ENCODE measurements around the gene SPO11. TPM values are rescaled to one million over a fixed set of nuclear protein-coding genes. Genes with fewer than 3 reads are reported as not detected.
A peak's percentile ranks its signal among the peaks of the same experiment; 100 is the strongest.
"Not testable (repeated sequence)": the region's sequence is repeated elsewhere in the genome, so short reads cannot be mapped to it uniquely, and the experiment has no call there.

SPO11 gene
- total RNA-seq, 6 donors from 2014 or later, result not detected

GRCh38 chr20:57335392-57335791, 5.8 kb downstream of the SPO11 start:
- no peak overlapping the region for H3K4me3 ChIP-seq
- WGBS, 2 donors, result 72 to 74% methylated on average over 2 of the region's 2 CpGs
- H3K9me3 ChIP-seq, result no peaks in the 10 kb centered on the region
- no peak for TF ChIP-seq POLR2A (IDR thresholded peaks at IDR 0.05)
- TF ChIP-seq EP300 (IDR thresholded peaks at IDR 0.05), result no peak
- TF ChIP-seq POLR2AphosphoS5 (IDR thresholded peaks at IDR 0.05), result no peak
- no peak for TF ChIP-seq CTCF (IDR thresholded peaks at IDR 0.05)
- H3K27ac ChIP-seq, result no peak overlapping the region
- H3K27me3 ChIP-seq, result no peaks in the 10 kb centered on the region
- H3K36me3 ChIP-seq, result no peaks in the 10 kb centered on the region
- ATAC-seq (ENCODE audit: low FRiP score in 2 of 2) (no peak), DNase-seq (no peak)
- H3K4me1 ChIP-seq, result no peaks in the 10 kb centered on the region

- 76 to 79% methylated on average over 2 of the region's 2 CpGs for WGBS, 2 donors
- DNase-seq, result no peak
These were observed 12.1 kb downstream of the SPO11 start for GRCh38 chr20:57341663-57342062.

GRCh38 chr20:57342829-57343228, 13.2 kb downstream of the SPO11 start:
- 36 to 38% methylated on average over 2 of the region's 2 CpGs for WGBS, 2 donors
- TF ChIP-seq POLR2AphosphoS5 (IDR thresholded peaks at IDR 0.05) (no peak), EP300 (IDR thresholded peaks at IDR 0.05) (no peak), POLR2A (IDR thresholded peaks at IDR 0.05) (no peak), CTCF (IDR thresholded peaks at IDR 0.05) (no peak)

More at GRCh38 chr20:57341663-57342062, 12.1 kb downstream of the SPO11 start:
- H3K27ac ChIP-seq, result no peak overlapping the region
- no peak overlapping the region for H3K4me3 ChIP-seq
- ATAC-seq (ENCODE audit: low FRiP score in 2 of 2), result no peak
- no peaks in the 10 kb centered on the region for H3K27me3 ChIP-seq
- TF ChIP-seq CTCF (IDR thresholded peaks at IDR 0.05), result no peak
- no peak for TF ChIP-seq EP300 (IDR thresholded peaks at IDR 0.05)
- TF ChIP-seq POLR2AphosphoS5 (IDR thresholded peaks at IDR 0.05), result no peak
- TF ChIP-seq POLR2A (IDR thresholded peaks at IDR 0.05), result no peak
- H3K36me3 ChIP-seq, result no peaks in the 10 kb centered on the region
- H3K9me3 ChIP-seq, result no peaks in the 10 kb centered on the region
- H3K4me1 ChIP-seq, result no peaks in the 10 kb centered on the region

GRCh38 chr20:57346477-57346876, 16.9 kb downstream of the SPO11 start:
- H3K36me3 ChIP-seq, result no peaks in the 10 kb centered on the region
- TF ChIP-seq POLR2A (IDR thresholded peaks at IDR 0.05) (no peak), CTCF (IDR thresholded peaks at IDR 0.05) (peak; percentile 24 to 75 (median 66))
- H3K4me3 ChIP-seq, result no peak overlapping the region
- H3K9me3 ChIP-seq, result no peaks in the 10 kb centered on the region
- no peak overlapping the region for H3K27ac ChIP-seq
- ATAC-seq (ENCODE audit: low FRiP score in 2 of 2) (peak; percentile 55 to 71), DNase-seq (peak in 1 of 2 donors; percentile 63)
- H3K27me3 ChIP-seq, result no peaks in the 10 kb centered on the region
- WGBS, 2 donors, result 1 to 3% methylated on average over 4 of the region's 4 CpGs
- peaks cover 0 to 3% (median 0%) of the 10 kb centered on the region in 4 donors for H3K4me1 ChIP-seq

More at GRCh38 chr20:57342829-57343228, 13.2 kb downstream of the SPO11 start:
- Histone ChIP-seq H3K27me3 (no peaks in the 10 kb centered on the region), H3K9me3 (no peaks in the 10 kb centered on the region), H3K27ac (no peak overlapping the region), H3K36me3 (no peaks in the 10 kb centered on the region), H3K4me1 (no peaks in the 10 kb centered on the region), H3K4me3 (no peak overlapping the region)
- DNase-seq, result no peak
- no peak for ATAC-seq (ENCODE audit: low FRiP score in 2 of 2)

- Histone ChIP-seq H3K36me3 (no peaks in the 10 kb centered on the region), H3K9me3 (no peaks in the 10 kb centered on the region), H3K27ac (no peak overlapping the region), H3K27me3 (no peaks in the 10 kb centered on the region), H3K4me3 (no peak overlapping the region), H3K4me1 (peaks cover 7 to 12% (median 8%) of the 10 kb centered on the region in 4 donors)
- DNase-seq, result no peak
- TF ChIP-seq POLR2AphosphoS5 (IDR thresholded peaks at IDR 0.05) (no peak), EP300 (IDR thresholded peaks at IDR 0.05) (no peak), CTCF (IDR thresholded peaks at IDR 0.05) (no peak), POLR2A (IDR thresholded peaks at IDR 0.05) (no peak)
- WGBS, 2 donors, result 75 to 76% methylated on average over 4 of the region's 4 CpGs
- ATAC-seq (ENCODE audit: low FRiP score in 2 of 2), result no peak
These were observed 17.8 kb downstream of the SPO11 start for GRCh38 chr20:57347393-57347792.

GRCh38 chr20:57348200-57348921, 18.8 kb downstream of the SPO11 start:
- H3K27me3 ChIP-seq; H3K36me3 ChIP-seq; H3K27ac ChIP-seq; H3K4me3 ChIP-seq; ATAC-seq (ENCODE audit: low FRiP score in 2 of 2); H3K9me3 ChIP-seq: not testable (repeated sequence)
- DNase-seq, result peak in 1 of 2 donors; percentile 82
- peaks cover 12 to 19% (median 13%) of the 10 kb centered on the region in 4 donors for H3K4me1 ChIP-seq
- 60 to 82% methylated on average over 5 to 36 of the region's 47 CpGs for WGBS, 2 donors

GRCh38 chr20:57348922-57349574, 19.4 kb downstream of the SPO11 start:
- not testable (repeated sequence) for H3K27ac ChIP-seq; ATAC-seq (ENCODE audit: low FRiP score in 2 of 2); H3K36me3 ChIP-seq; H3K9me3 ChIP-seq; DNase-seq; H3K27me3 ChIP-seq; H3K4me3 ChIP-seq
- WGBS, 2 donors, result 82 to 87% methylated on average over 18 to 21 of the region's 21 CpGs
- H3K4me1 ChIP-seq, result peaks cover 12 to 19% (median 13%) of the 10 kb centered on the region in 4 donors
